Thoracic aorta (tissue), 2 donors: ENCODE results near the gene RPL36. TPM values are rescaled to one million over a fixed set of nuclear protein-coding genes. Genes with fewer than 3 reads are reported as not detected.

Experiments used
- ATAC-seq: fragments of 150-250 bp; one replicate; pipeline ENCODE4 v1.8.0; 2017; ENCODE audit warnings: low read depth; ENCODE audit not compliant: insufficient number of reproducible peaks, low FRiP score
- DNase-seq: peaks from one replicate; pipeline ENCODE4 v3.0.0-alpha.2; 2020; ENCODE audit warnings: low spot score
- H3K27ac ChIP-seq, 2 donors: fragments of 200-600 bp; sonication (generic); 1 replicate in 1 of 2; 2 replicates in 1 of 2; pipeline ENCODE4 v1.5.1; 2016; ENCODE audit warnings: mild to moderate bottlenecking in 2 of 2, moderate library complexity in 2 of 2
- H3K27me3 ChIP-seq: fragments of 200-600 bp; sonication (generic); replicated peaks from 2 replicates; pipeline ENCODE4 v1.6.0; 2016; ENCODE audit warnings: mild to moderate bottlenecking; ENCODE audit not compliant: insufficient read depth
- H3K36me3 ChIP-seq: fragments of 200-600 bp; sonication (generic); one replicate; pipeline ENCODE4 v1.5.1; 2016
- H3K4me1 ChIP-seq, 2 donors: fragments of 200-600 bp; sonication (generic); 1 replicate in 1 of 2; 2 replicates in 1 of 2; pipeline versions ENCODE4 v1.5.1 to v1.6.0; 2016; ENCODE audit warnings: low read depth in 2 of 2, mild to moderate bottlenecking in 1 of 2; ENCODE audit not compliant: control insufficient read depth in 1 of 2
- H3K4me3 ChIP-seq: fragments of 200-600 bp; sonication (generic); 2 replicates; pipeline ENCODE4 v1.5.1; 2016; ENCODE audit warnings: mild to moderate bottlenecking
- H3K9me3 ChIP-seq: fragments of 200-600 bp; sonication (generic); 2 replicates; pipeline ENCODE4 v1.5.1; 2016
- CTCF ChIP-seq: fragments of 200-600 bp; sonication (generic); IDR thresholded peaks from one replicate; pipeline ENCODE4 v1.5.1; 2019; ENCODE audit warnings: antibody characterized with exemption
- total RNA-seq, 2 donors: library from RNA; depleted of rRNA; stranded (reverse); fragments of >200 nt; gene quantifications; one replicate each; pipeline versions ENCODE4 v1.1.0 to v1.2.3, GENCODE V29; 2016

The RPL36 gene
- 100 to 1,000 TPM; 274 to 397 TPM for total RNA-seq

DNA sequence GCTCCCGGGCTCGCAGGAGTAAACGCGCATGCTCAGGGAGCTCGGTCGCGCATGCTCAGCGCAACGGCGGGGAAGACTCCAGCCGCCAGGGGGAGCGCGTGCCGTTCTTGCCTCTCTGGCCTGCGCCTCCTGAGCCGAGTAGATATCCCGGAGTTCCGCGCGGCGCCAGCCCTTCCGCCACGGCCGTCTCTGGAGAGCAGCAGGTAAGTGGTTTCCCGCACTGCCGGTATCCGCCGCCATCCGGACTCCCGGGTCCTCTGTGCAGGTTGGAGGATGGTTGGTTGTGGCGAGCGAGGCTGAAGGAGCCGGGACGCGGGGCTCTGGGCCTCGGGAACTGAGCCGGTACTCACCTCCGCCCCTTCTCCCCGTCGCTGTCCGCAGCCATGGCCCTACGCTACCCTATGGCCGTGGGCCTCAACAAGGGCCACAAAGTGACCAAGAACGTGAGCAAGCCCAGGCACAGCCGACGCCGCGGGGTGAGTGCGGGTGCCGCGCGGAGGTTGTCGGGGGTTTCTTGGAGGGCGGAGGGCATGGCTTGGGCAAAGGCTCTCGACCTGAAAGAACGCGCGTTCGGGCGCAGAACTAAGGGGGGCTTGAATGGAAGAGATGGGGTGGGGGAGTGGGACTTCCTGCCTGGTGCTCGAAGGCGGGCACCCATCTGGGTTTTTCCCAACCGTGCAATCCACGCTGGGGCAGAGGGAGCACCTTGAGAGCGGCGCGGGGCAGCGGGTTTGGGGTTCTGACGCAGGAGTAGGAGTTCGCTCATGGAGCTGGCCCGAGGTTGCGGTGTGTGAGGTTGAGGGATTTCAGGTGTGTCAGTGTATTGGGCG lies at the start of gene RPL36:
RPL36 (plus strand) TSS at position 171 of the 830 bp plus-strand sequence; CDS start at position 384, 213 bp downstream.
- peak; percentile 74 for DNase-seq
- peaks cover 33% of the 10 kb centered on the region for H3K36me3 ChIP-seq
- TF ChIP-seq CTCF: peak; percentile 91
- H3K4me1 ChIP-seq: peaks cover 6 to 36% of the 10 kb centered on the region in 2 donors
- ATAC-seq: peak; percentile 72
- no peaks in the 10 kb centered on the region for H3K9me3 ChIP-seq
- peak within 1 kb of the TSS; percentile 86 for H3K27ac ChIP-seq
- no peaks in the 10 kb centered on the region for H3K27me3 ChIP-seq
- peak within 1 kb of the TSS; percentile 85 for H3K4me3 ChIP-seq

DNA sequence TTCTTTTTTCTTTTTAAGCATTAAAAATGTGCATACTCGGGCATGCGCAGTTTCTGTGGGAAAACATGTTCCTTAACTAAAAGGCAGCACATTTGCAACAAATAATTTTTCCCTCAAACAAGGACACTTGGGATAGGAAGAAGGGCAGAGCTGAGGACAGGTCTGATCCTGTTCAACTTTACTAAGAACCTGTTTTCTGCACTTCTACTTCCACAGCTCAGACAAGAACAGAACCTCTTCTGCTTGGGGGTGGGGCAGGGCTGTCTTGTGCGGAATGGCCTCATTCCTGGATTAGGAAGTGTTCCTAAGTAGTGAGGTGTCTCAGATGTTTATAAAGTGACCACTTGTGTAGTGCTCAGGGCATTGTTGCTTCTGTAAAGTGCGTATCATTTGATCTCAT lies 48.9 kb upstream of the RPL36 start:
- Histone ChIP-seq H3K27me3 (no peaks in the 10 kb centered on the region), H3K36me3 (peaks cover 28% of the 10 kb centered on the region), H3K4me3 (no peak overlapping the region), H3K4me1 (no peaks in the 10 kb centered on the region), H3K9me3 (no peaks in the 10 kb centered on the region), H3K27ac (no peak overlapping the region)
- DNase-seq (no peak), ATAC-seq (no peak)
- TF ChIP-seq CTCF: no peak

DNA sequence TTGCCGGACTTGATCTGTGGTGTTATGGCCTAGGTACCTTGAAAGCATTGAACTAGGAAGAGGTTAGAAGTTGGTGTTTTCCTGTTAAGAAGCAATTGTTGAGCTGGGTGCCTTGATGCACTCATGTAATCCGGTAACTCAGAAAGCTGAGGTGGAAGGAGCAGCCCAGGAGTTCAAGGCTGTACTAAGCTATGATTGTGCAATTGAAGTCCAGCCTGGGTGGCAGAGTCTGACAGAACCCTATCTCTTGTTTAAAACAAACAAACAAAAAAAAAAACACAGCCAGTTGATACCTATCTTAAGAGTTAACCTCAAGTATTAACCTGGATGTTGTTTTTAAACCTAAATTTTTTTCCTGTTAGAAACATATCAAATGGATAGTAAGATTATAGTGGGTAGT lies 47.9 kb upstream of the RPL36 start:
- DNase-seq (no peak), ATAC-seq (no peak)
- Histone ChIP-seq H3K27me3 (no peaks in the 10 kb centered on the region), H3K36me3 (peaks cover 33% of the 10 kb centered on the region), H3K4me3 (no peak overlapping the region), H3K4me1 (no peaks in the 10 kb centered on the region), H3K27ac (no peak overlapping the region), H3K9me3 (no peaks in the 10 kb centered on the region)
- no peak for TF ChIP-seq CTCF

DNA sequence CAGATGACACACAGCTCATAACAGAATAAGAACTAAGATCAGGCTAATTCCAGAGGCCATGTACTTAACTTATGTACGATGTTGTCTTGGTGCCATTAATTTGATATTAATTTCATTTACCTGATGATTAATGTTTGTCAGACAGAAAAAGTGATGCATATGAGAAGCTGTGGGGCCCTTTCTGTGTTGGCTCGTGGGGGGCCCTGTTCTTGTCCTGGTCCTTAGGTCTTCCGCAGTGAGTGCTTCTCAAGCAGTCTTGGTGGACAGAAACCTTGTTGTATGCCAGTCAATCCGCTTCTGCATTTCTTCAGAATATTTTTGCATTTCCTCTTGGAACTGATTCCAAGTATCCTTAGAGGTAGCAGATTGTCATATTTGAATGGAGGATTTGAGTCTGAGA lies 47.0 kb upstream of the RPL36 start:
- TF ChIP-seq CTCF: no peak
- no peak overlapping the region for H3K27ac ChIP-seq
- H3K36me3 ChIP-seq: peaks cover 34% of the 10 kb centered on the region
- no peak overlapping the region for H3K4me3 ChIP-seq
- DNase-seq (no peak), ATAC-seq (no peak)
- H3K4me1 ChIP-seq: no peaks in the 10 kb centered on the region
- H3K9me3 ChIP-seq: no peaks in the 10 kb centered on the region
- H3K27me3 ChIP-seq: no peaks in the 10 kb centered on the region

DNA sequence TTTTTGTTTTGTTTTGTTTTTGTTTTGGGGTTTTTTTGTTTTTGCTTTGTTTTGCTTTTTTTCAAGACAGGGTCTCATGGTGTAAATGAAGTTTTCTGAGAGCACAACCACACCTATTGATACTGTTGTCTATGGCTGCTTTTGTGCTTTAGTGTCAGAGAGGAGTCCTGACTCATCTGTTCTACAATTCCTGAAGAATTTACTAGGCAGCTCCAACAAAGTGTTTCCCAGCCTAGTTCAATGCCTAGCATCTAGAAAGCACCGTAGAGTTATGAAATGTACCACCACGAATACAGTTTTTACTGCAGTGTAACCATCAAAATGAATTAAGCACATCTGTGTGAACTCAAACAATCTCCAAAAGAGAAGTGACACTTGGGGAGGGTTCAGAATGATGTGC lies 46.1 kb upstream of the RPL36 start:
- Histone ChIP-seq H3K27ac (no peak overlapping the region), H3K36me3 (peaks cover 39% of the 10 kb centered on the region), H3K4me1 (no peaks in the 10 kb centered on the region), H3K4me3 (no peak overlapping the region), H3K27me3 (no peaks in the 10 kb centered on the region), H3K9me3 (no peaks in the 10 kb centered on the region)
- ATAC-seq: no peak
- DNase-seq: no peak
- TF ChIP-seq CTCF: no peak
